Lower leg skin (tissue), 3 donors: ENCODE data around the gene CHCHD1.

Source experiments
- POLR2A ChIP-seq, 2 donors: fragments of 450-650 bp; IDR thresholded peaks; one replicate each; pipeline ENCODE4 v1.6.1; 2016 to 2017; ENCODE audit warnings: antibody characterized with exemption in 2 of 2, mild to moderate bottlenecking in 1 of 2, moderate library complexity in 1 of 2
- TF ChIP-seq, protein P1 (sequence below), 3 donors: fragments of 450-650 bp; IDR thresholded peaks; one replicate each; pipeline ENCODE4 v1.5.1; 2016; ENCODE audit warnings: antibody characterized with exemption in 3 of 3, mild to moderate bottlenecking in 3 of 3, moderate library complexity in 2 of 3

DNA sequence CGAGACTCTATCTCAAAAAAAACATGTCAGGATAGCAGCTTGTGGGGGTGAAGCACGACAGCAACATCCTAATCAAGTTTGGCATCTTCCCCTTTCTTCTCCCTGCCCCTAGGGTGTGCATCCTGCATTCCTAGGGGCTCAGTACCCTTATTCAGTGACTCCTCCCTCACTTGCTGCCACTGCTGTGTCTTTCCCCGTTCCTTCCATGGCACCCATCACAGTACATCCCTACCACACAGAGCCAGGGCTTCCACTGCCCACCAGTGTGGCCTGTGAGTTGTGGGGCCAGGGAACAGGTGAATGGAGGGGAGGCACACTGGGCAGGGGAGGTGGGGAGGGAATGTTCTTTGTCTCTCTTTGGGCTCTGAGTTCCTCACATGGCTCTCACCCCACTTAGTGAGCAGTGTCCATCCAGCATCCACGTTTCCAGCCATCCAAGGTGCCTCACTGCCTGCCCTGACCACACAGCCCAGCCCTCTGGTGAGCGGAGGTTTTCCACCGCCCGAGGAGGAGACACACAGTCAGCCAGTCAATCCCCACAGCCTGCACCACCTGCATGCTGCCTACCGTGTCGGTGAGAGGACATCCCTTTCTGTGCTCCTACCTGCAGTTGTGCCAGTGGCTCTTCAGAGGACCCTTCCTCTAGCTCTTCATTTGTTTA, 18.2 kb downstream of the CHCHD1 start:
- TF ChIP-seq, protein P1, sequence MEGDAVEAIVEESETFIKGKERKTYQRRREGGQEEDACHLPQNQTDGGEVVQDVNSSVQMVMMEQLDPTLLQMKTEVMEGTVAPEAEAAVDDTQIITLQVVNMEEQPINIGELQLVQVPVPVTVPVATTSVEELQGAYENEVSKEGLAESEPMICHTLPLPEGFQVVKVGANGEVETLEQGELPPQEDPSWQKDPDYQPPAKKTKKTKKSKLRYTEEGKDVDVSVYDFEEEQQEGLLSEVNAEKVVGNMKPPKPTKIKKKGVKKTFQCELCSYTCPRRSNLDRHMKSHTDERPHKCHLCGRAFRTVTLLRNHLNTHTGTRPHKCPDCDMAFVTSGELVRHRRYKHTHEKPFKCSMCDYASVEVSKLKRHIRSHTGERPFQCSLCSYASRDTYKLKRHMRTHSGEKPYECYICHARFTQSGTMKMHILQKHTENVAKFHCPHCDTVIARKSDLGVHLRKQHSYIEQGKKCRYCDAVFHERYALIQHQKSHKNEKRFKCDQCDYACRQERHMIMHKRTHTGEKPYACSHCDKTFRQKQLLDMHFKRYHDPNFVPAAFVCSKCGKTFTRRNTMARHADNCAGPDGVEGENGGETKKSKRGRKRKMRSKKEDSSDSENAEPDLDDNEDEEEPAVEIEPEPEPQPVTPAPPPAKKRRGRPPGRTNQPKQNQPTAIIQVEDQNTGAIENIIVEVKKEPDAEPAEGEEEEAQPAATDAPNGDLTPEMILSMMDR (IDR thresholded peaks at IDR 0.05): no peak
- TF ChIP-seq POLR2A (IDR thresholded peaks at IDR 0.05): no peak
